GM20000 (cell line): ENCODE results near the gene ANO2.

Source experiments
- DNase-seq: peaks from one replicate; pipeline ENCODE4 v3.0.0; 2012; ENCODE audit warnings: low spot score
- TF ChIP-seq, protein P1 (sequence below): IDR thresholded peaks from 2 replicates; pipeline ENCODE4 v1.5.1; 2012; ENCODE audit warnings: mild to moderate bottlenecking, control low read depth; ENCODE audit errors: extremely low read depth, missing control alignments

Gene ANO2

DNA sequence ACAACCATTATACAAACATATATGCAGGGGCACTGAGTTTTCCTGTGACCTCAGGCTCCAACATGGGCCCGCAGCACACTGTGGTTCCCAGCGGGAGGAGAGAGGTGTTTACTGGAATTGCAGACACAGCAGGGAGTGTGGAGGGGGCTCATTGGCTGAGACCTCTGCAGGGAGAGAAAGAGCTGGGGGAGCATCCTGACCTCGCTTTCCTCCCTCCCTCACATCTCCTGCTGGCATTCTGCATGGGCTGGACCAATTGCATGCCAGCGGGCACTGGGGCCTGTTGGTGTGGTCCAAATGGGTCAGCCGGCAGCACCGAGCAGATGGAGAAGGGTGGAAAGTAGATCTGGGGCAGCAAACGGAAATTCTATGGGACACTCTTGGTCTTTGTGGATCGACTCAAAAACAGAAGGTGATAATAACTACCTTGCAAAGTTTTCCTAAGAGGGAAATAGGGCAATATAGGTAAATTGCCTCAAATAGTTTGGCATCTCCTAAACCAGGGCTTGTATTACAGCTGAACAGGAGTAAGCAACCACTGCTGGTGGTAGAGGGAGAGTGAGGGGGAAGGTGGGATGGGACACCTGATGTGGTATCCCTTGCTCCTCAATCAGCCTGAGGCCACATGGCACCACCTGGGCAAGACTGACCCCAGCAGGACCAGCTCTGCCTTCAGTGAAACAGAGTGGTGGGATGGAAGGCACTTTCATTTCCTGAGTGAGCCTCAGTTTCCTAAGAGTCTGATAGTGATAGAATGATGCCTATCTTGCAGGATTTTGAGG is 426.3 kb downstream of the ANO2 start:
- TF ChIP-seq, protein P1, sequence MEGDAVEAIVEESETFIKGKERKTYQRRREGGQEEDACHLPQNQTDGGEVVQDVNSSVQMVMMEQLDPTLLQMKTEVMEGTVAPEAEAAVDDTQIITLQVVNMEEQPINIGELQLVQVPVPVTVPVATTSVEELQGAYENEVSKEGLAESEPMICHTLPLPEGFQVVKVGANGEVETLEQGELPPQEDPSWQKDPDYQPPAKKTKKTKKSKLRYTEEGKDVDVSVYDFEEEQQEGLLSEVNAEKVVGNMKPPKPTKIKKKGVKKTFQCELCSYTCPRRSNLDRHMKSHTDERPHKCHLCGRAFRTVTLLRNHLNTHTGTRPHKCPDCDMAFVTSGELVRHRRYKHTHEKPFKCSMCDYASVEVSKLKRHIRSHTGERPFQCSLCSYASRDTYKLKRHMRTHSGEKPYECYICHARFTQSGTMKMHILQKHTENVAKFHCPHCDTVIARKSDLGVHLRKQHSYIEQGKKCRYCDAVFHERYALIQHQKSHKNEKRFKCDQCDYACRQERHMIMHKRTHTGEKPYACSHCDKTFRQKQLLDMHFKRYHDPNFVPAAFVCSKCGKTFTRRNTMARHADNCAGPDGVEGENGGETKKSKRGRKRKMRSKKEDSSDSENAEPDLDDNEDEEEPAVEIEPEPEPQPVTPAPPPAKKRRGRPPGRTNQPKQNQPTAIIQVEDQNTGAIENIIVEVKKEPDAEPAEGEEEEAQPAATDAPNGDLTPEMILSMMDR = no peak
- no peak for DNase-seq

DNA sequence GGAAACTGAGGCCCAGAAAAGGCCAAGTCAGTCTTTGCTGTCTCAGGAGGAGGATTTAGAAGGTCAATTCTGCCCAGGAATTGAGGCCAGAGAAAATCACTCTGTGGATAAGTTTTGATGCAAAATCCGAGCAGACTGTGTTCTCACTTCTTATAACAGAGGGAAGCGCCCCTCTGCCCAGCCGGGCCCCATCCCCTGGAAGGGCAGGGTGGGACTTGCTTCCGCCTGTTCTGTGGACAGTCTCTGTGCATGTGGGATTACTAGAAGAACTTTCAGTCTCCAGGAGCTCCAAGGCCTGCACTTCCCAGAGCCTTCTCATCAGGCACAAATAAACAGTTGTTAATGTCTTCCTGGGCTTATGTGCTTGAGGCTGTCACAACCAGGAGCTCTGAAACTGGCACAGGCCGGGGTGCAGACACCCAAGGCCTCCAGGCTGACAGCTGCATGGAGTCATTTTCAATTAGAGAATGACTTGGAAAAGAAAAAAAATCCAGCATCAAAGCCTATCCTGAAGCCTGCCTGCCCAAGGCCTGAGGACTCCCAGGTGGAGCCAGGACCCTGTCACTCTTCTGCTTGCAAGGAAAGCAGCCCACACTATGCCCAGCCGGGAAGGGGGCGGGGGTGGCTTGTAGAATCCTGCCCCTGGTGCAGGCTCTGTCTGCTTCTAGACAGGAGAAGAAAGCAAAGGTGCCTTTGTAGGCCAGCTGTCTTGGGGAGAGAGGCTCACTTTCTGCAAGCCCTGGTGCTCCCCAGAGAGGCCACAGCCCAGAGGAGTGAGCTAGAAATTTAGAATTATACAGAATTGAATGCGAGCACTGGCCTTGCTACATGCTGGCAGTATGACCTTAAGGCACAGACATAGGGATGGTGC is 428.5 kb downstream of the ANO2 start:
- no peak for DNase-seq
- TF ChIP-seq, protein P1 = no peak

GRCh38 chr12:5515458-5515857 is 429.6 kb downstream of the ANO2 start:
- no peak for DNase-seq
- TF ChIP-seq, protein P1 = no peak

GRCh38 chr12:5514545-5514944 is 430.5 kb downstream of the ANO2 start:
- TF ChIP-seq, protein P1 = no peak
- DNase-seq = no peak

- TF ChIP-seq, protein P1 = no peak
- DNase-seq = no peak
Observed at GRCh38 chr12:5514016-5514415, 431.0 kb downstream of the ANO2 start.

GRCh38 chr12:5513406-5513805 is 431.7 kb downstream of the ANO2 start:
- DNase-seq = no peak
- TF ChIP-seq, protein P1 = no peak
